GM12801 (cell line): ENCODE measurements around the gene CRYBG1.

Source experiments
- TF ChIP-seq, protein P1 (sequence below): IDR thresholded peaks from one replicate; pipeline ENCODE4 v1.5.1; 2011; ENCODE audit warnings: control low read depth; ENCODE audit not compliant: insufficient read length; ENCODE audit errors: extremely low read depth

CRYBG1 gene

DNA sequence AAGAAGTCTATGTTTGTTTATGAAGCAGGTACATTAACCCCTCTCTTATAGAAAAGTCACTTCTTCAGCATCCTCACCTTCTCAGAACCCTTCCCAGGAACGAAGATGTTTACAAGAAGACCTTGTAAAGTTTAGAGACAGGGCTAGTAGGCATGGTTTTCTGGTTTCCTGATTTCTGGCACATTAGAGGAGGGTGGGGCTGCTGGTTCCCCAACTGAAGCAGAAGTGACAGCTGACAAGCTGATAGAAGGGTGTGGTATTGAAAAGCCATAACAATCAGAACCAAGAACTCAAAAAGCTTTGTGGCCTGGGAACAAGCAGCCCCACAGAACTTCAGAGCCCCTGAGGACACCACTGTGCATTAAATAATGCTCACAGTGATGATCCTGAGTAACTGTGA, 177.6 kb downstream of the CRYBG1 start:
- TF ChIP-seq, protein P1, sequence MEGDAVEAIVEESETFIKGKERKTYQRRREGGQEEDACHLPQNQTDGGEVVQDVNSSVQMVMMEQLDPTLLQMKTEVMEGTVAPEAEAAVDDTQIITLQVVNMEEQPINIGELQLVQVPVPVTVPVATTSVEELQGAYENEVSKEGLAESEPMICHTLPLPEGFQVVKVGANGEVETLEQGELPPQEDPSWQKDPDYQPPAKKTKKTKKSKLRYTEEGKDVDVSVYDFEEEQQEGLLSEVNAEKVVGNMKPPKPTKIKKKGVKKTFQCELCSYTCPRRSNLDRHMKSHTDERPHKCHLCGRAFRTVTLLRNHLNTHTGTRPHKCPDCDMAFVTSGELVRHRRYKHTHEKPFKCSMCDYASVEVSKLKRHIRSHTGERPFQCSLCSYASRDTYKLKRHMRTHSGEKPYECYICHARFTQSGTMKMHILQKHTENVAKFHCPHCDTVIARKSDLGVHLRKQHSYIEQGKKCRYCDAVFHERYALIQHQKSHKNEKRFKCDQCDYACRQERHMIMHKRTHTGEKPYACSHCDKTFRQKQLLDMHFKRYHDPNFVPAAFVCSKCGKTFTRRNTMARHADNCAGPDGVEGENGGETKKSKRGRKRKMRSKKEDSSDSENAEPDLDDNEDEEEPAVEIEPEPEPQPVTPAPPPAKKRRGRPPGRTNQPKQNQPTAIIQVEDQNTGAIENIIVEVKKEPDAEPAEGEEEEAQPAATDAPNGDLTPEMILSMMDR, result no peak

DNA sequence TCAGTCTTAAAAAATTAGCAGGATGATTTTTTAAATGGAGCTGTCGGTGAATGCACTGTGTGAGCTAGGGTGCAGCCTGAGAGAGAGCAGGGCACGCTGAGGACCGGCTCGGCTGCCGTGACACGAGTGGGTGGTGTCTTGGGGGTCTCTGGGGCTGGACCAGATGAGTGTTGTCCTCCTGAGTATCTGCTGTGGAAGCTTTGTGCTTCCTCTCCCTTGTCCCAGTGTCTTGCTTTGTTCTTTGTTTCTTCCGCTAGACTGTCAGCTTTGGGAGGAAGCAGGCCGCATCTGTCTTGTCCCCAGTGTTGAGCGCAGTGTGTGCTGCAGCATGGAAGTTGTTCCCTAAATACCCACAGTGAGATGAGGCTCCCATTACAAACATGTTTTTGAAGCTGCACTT, 179.4 kb downstream of the CRYBG1 start:
- TF ChIP-seq, protein P1, result no peak

DNA sequence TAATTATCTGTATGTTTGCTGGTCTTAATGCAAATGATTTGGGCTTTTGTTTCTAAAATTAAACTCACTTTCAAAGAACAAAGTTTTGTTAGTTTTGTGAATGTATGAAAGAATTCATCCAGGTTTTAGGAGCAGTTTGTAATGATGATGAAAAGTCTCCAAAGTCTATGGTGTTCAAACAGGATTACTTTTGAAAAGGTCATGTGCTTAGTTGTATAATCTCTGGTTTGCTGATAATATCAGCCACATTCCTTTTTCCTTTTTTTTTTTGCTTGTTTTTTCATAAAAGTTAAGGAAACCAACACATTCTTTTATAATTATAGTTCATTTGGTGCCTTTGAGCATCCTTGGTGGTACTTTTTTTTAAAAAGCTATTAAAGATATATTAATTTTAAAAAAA, 179.9 kb downstream of the CRYBG1 start:
- TF ChIP-seq, protein P1, result no peak

DNA sequence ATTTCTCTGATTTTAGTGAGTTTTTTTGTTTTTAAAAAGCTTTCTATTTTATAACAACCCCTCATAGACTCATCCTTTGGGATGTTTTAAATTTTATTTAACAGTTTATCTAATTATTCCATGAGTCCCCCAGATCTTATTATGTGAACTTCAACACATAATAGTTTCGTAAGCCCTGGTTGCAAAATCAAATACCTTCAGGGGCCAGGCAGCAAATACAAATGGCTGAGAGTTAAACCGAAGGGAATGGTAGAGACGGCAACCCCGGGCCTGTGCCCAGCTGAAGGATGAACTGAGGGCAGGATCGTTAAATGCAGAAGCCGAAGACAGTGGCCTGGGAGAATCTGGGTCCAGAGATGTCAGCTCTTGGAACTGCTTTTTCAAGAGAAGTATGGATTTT, 180.4 kb downstream of the CRYBG1 start:
- TF ChIP-seq, protein P1, result no peak

DNA sequence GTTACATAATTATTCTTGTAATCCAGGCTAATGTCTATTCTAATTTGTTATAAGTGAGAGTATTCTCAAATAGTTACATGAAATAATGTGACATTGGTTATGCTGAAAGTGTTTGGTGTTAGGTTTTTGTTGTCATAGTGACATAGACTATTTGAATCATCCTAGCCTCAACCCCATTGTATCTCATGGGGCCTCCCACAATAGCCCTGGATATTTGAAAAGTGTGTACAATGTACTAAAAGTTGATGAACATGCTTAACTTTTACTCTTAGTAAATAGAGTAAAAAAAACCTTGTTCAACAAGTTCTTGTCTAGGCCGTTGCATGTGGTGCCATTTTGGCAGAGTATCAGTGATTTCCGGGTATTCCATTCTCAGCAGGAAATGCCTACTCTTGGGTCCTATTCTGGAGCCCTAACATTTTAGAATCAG, 185.8 kb downstream of the CRYBG1 start:
- TF ChIP-seq, protein P1, result no peak

DNA sequence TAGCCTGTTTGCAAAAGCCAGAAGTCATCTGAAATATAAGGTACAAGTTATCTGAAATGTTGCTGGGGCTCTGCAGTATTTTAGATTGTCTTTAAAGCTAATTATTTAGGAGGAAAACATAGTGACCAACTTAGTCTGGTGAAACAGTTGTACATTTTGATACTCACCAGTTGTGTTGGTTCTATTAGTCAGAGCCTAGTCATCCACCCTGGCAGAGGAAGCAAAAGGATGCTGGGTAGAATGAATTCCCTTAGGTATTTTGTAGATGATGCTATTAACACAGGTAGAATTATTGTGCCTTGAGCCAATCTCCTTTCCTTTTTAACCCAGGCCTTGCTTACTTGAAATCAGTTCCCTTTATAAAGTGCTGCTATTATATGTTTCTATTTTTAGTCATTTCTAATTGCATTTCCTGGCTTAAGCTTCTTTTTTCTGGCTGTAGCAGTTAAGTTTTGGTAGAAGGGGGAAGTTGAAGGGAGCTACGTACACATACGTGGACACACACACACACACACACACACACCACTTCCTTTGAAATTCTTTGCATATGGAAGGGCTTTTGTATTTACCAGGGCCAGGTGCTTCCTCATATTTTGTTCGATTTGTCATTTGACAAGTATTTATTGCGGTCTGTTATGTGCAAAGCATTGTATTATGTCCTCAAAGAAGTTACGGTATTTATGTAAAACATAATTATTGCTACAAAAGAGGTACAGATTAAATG, 186.3 kb downstream of the CRYBG1 start:
- TF ChIP-seq, protein P1, result no peak

DNA sequence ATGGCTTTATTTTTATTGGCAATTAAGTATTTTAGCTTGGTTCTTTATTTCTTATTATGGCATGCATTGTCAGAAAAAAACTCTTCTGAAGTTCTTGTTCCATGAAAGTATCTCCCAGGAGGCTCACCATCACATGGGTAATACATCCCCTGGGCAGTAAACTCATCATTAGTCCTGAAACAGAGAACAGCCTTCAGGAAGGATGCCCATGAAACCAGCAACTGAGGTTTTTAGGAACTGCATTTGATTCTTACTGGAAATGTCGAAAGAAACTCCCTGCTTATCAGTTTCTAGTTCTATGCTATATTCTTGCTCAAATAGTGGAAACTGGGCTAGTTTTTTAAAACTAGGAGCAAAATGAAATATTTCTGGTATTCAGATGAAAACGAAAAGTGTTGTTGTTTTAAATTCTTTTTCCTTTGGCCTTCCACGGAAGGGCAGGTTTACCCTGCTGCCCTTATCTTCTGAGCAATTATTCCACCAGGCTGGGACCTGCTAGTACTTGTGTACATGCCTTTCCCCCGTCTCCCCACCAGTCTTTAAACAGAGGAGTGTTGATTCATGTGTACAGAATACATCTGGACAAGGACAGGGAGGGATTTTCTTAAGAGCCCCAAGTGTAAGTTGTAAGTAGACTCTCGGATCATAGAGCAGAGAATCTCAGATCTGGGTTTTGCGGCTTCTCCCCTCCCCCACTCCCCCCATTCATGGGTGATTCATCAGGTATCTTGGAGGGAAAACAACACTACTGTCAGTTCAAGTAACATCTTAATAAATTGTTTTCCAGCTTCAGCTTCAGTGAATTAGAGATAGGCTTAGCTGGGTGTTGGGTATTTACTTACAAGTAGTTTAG, 187.3 kb downstream of the CRYBG1 start:
- TF ChIP-seq, protein P1, result no peak
